ENCODE data around the gene COQ6. TPM values are rescaled to one million over a fixed set of nuclear protein-coding genes. Genes with fewer than 3 reads are reported as not detected.
A peak's percentile ranks its signal among the peaks of the same experiment; 100 is the strongest.

Gene COQ6
- total RNA-seq (1 to 10 TPM; 5.1 to 8.1 (median 6.7) TPM), polyA plus RNA-seq (10 to 100 TPM in 1 of 2 donors, 1 to 10 TPM in 1; 6.5 to 19.8 TPM)

DNA sequence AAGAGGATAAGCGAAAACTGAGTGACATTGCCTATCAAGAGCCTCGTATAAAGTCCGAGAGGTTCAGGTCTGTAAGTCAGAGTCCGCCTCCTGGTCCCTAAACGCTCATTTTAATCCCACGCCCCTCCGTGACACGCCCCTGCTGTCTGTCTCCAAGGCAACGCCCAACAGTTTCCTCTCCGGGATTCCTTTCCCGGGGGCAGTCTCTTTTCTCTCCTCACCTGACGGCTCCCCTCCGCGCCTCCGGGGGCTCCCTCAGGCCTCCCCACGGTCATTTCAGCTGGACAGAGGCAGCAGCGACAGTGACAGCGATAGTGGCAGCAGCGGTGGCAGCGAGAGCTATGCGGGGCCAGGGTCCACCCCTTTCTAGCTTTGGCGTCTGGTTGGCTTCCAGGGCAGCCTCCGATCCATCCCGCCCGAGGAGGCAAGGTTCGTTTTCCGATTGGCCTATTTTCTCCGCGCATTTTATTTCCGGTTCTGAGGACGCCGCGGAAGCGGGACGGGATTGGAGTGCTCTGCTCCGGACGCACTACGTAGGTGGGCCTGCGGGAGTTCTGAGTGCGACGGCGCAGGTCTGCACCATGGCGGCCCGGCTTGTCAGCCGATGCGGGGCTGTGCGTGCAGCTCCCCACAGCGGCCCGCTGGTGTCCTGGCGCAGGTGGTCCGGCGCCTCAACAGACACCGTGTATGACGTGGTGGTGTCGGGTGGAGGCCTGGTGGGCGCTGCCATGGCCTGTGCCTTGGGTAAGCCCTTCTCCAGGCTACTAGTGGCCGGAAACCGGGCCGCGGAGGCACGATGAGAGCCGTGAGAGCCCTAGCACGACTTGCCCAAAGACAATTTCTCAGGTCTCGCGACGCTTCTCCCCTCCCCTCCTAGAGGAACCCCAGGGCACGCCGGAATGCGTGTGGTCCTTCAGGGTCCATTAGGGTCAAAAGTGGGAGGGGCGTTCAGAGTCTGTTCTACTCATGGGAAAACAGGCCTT lies at the start of gene COQ6, which contains the start of gene FAM161B:
Gene COQ6, plus strand, starts transcription at position 551 of the 983 bp plus-strand sequence. Its CDS starts 31 bp downstream, at position 582.
Gene FAM161B, minus strand, starts transcription at position 343 of the 983 bp plus-strand sequence. Its CDS starts 68 bp downstream, at position 275.
- Histone ChIP-seq H3K9me3 (no peaks in the 10 kb centered on the region), H3K36me3 (peaks cover 0 to 13% (median 4%) of the 10 kb centered on the region in 3 donors), H3K27me3 (no peaks in the 10 kb centered on the region), H3K27ac (peak within 1 kb of the TSS; percentile 68 to 85 (median 82)), H3K4me3 (peak within 1 kb of the TSS; percentile 42 to 82 (median 68)), H3K4me1 (peaks cover 7 to 11% (median 10%) of the 10 kb centered on the region in 3 donors)
- 1 to 2% methylated on average over 70 of the region's 70 CpGs for WGBS, 2 donors
- TF ChIP-seq, protein P1, sequence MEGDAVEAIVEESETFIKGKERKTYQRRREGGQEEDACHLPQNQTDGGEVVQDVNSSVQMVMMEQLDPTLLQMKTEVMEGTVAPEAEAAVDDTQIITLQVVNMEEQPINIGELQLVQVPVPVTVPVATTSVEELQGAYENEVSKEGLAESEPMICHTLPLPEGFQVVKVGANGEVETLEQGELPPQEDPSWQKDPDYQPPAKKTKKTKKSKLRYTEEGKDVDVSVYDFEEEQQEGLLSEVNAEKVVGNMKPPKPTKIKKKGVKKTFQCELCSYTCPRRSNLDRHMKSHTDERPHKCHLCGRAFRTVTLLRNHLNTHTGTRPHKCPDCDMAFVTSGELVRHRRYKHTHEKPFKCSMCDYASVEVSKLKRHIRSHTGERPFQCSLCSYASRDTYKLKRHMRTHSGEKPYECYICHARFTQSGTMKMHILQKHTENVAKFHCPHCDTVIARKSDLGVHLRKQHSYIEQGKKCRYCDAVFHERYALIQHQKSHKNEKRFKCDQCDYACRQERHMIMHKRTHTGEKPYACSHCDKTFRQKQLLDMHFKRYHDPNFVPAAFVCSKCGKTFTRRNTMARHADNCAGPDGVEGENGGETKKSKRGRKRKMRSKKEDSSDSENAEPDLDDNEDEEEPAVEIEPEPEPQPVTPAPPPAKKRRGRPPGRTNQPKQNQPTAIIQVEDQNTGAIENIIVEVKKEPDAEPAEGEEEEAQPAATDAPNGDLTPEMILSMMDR (IDR thresholded peaks at IDR 0.05) = no peak
- ATAC-seq = peak; percentile 91 to 95 (median 94)
- FAIRE-seq = no peak
- DNase-seq = peak; percentile 88 to 95 (median 92)
- intact Hi-C loops (cut with DNase I) = no loop called here

DNA sequence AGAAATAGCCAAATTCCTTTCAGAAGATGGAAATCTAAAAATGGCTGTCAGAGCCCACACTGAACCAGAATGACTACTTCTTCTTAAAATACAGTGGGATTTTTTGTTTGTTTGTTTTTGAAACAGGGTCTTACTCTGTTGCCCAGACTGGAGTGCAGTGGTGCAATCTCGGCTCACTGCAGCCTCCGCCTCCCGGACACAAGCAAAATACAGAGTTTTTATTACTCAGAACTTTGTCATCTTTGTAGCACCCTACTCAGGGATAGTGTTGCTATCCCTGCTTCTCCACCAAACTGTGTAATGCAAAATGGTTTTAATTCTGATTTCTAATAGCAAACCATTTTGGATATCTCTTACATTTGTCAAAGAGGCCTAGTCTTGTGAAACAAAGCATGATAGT lies 47.1 kb upstream of the COQ6 start:
- FAIRE-seq = no peak
- DNase-seq = no peak
- no peak overlapping the region for H3K4me3 ChIP-seq
- intact Hi-C loops (cut with DNase I) = no loop called here
- ATAC-seq = no peak
- H3K27ac ChIP-seq = no peak overlapping the region
- H3K36me3 ChIP-seq = peaks cover 4 to 47% (median 11%) of the 10 kb centered on the region in 3 donors
- no peaks in the 10 kb centered on the region for H3K27me3 ChIP-seq
- no peaks in the 10 kb centered on the region for H3K4me1 ChIP-seq
- no peaks in the 10 kb centered on the region for H3K9me3 ChIP-seq
- TF ChIP-seq, protein P1 (IDR thresholded peaks at IDR 0.05) = no peak
- 75 to 80% methylated on average over 3 of the region's 3 CpGs for WGBS, 2 donors

DNA sequence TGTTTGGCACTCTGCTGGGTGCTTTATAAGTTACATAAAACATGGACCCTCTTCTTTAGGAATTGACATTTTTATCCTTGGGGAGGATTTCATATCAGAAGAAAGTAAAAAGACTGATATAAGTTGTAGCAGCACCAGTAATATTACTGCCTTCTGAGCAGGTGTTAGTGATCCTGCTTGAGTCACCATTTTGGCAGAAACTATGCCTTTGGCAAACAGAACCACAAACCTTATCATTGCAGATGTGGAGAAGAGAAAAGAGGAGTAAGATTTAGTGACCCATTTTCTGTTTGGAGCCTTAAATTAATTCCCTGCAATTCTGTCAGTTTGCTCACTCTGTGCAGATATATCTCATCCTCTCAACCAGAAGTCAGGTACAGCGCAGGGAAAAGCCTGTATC lies 40.4 kb upstream of the COQ6 start:
- DNase-seq = no peak
- TF ChIP-seq, protein P1 (IDR thresholded peaks at IDR 0.05) = no peak
- Histone ChIP-seq H3K4me3 (no peak overlapping the region), H3K36me3 (peaks cover 4 to 24% (median 16%) of the 10 kb centered on the region in 3 donors), H3K9me3 (no peaks in the 10 kb centered on the region), H3K27me3 (no peaks in the 10 kb centered on the region), H3K4me1 (peaks cover 0 to 5% (median 0%) of the 10 kb centered on the region in 3 donors), H3K27ac (no peak overlapping the region)
- FAIRE-seq = no peak
- 98 to 99% methylated on average over 1 of the region's 1 CpG for WGBS, 2 donors
- ATAC-seq = peak in 1 of 4 donors; percentile 42
- intact Hi-C loops (cut with DNase I) = no loop called here

DNA sequence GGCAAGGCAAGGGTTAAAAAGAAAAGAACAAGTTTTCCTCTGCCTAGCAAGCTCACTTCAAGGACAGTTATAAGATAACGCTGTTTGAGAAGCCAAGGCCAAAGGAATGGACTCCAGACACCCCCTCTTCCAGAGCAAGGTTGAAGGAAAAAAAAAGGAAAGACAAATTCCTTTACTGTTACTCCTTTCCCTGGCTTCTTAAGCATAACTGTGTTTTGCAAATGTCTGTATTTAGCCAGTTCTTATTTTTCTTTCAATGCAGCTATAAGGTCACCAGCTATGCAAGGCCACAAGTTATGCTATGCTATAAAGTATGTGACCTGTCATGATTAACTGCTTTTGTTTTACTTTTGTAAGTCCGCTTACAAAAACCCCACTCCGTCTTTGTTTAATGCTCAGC lies 36.8 kb upstream of the COQ6 start:
- peaks cover 0 to 15% (median 5%) of the 10 kb centered on the region in 3 donors for H3K36me3 ChIP-seq
- WGBS, 2 donors = 52 to 61% methylated on average over 3 of the region's 3 CpGs
- no peak overlapping the region for H3K27ac ChIP-seq
- no peaks in the 10 kb centered on the region for H3K9me3 ChIP-seq
- TF ChIP-seq, protein P1 (IDR thresholded peaks at IDR 0.05) = no peak
- H3K4me3 ChIP-seq = no peak overlapping the region
- H3K4me1 ChIP-seq = peaks cover 0 to 5% (median 0%) of the 10 kb centered on the region in 3 donors
- ATAC-seq (no peak), DNase-seq (no peak), FAIRE-seq (no peak)
- intact Hi-C loops (cut with DNase I) = no loop called here
- no peaks in the 10 kb centered on the region for H3K27me3 ChIP-seq
